Endometrial microvascular endothelial cells (primary cell): Measurements from ENCODE around the gene TCF7L2. TPM values are rescaled to one million over a fixed set of nuclear protein-coding genes. Genes with fewer than 3 reads are reported as not detected.

ENCODE experiments used
- in situ Hi-C: cut with HindIII; loops from 2 replicates; pipeline ENCODE4 v1.10.0; 2017; ENCODE audit warnings: low sequenced_read_pairs, low pct_unique_long_range_greater_than_20kb; ENCODE audit errors: inconsistent ontology term
- total RNA-seq: library from RNA; depleted of rRNA; stranded (reverse); fragments of >200 nt; gene quantifications from one replicate; pipeline ENCODE4 v1.2.3, GENCODE V29; 2015; ENCODE audit errors: inconsistent ontology term

The TCF7L2 gene
- total RNA-seq, 1 donor from 2014 or later: 3.8 TPM

GRCh38 chr10:113202011-113202410 is 252.0 kb downstream of the TCF7L2 start:
- in situ Hi-C loops: no loop called here

- in situ Hi-C loops: no loop called here
Observed at GRCh38 chr10:113207924-113208323, 257.9 kb downstream of the TCF7L2 start.

- in situ Hi-C loops: no loop called here
Observed at GRCh38 chr10:113213035-113213434, 263.0 kb downstream of the TCF7L2 start.

- in situ Hi-C loops: no loop called here
Observed at GRCh38 chr10:113214331-113214730, 264.3 kb downstream of the TCF7L2 start.

- in situ Hi-C loops: no loop called here
Observed at GRCh38 chr10:113216102-113216501, 266.1 kb downstream of the TCF7L2 start.
